Measurements from ENCODE around the gene SAMD4B.
A peak's percentile ranks its signal among the peaks of the same experiment; 100 is the strongest.

The SAMD4B gene

DNA sequence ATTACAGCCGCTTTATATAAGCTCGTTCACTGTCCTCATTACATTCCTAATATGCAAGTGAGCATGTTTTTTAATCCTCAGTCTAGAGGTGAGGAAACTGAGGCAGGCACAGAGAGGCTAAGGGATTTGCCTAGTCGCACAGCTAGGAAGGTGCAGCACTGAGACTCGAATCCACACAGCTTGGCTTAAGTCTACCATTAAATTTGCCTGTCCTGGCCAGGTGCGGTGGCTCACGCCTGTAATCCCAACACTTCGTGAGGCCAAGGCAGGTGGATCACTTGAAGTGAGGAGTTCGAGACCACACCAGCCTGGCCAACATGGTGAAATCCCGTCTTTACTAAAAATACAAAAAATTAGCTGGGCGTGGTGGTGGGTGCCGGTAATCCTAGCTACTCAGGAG is 85.5 kb downstream of the SAMD4B start:
- no peak for DNase-seq (ENCODE audit: low read depth)

DNA sequence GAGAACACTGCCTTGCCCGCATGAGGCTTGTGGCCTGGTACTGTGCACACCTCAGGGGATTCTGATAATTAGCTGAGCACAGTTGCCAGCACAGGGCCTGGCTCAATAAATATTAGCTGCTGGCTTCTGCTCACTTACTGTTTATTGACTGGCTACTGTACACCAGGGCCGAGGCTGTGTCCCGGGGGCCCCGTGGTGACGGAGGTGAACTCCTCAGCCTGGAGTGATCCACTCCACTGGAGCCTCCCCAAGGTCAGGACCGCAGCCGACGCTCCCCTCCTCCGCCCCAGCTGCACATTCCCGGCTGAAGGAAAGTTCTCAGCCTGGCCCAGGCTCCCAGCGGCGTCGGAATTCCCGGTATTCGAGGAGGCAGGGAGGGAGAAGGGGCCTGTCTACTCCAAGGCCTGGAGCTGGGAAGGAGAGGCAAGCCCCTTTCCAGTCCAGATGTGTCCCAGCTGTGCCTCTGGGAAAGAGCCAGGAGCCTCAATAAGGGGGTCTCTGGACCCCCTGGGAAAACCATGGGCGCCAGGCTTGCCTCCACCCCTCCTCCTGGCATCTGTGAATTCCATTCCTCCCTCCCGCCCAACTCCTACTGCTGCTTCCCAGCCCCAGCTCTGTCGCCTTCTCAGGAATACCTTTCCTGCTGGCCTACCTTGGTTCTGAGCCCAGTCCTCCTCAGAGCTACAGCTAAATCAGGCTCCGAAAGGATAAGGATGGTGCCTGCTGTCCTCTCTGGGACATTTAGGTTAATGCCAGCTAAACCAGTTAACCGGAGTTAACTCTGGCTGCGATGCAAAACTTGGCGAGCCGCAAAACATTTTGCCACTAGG is 86.3 kb downstream of the SAMD4B start:
- peak; percentile 79 for DNase-seq (ENCODE audit: low read depth)

DNA sequence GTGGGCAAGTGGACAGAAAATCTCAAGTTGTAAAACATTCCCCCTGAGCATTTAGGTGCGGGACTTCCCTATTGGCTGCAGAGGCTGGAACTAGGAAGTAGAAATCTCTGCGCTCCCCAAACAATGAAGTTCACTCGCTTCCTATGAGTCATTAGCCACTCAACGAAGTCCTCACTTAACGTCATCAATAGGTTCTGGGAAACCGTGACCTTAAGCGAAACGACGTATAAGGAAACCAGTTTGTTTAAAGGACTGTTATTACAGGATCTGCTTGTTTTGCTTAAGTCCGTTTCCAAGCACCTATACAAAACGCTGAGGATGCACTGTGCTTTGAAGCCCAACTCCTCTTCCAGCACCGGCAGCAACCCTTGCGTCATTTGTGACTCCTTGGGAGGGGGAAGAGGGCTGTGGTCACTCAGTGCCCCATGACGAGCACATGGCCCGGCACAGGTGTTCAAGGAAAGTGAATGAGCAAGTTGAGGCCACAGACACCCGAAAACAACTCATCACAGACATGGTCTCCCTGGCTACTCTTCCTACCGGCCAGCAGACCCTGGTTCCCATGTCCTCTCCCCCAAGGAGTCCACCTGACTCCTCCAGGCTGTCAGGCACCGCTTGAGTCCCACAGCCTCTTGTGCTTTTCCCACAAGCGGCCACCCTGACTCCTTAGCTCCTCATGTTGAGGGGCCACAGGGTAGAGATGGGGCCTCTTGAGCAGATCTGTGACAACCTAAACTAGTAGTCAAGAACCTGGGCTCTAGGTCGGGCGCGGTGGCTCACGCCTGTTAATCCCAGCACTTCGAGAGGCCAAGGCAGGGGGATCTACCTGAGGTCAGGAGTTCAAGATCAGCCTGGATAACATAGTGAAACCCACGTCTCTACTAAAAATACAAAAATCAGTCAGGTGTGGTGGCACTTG is 88.7 kb downstream of the SAMD4B start:
- DNase-seq (ENCODE audit: low read depth), result peak; percentile 100

DNA sequence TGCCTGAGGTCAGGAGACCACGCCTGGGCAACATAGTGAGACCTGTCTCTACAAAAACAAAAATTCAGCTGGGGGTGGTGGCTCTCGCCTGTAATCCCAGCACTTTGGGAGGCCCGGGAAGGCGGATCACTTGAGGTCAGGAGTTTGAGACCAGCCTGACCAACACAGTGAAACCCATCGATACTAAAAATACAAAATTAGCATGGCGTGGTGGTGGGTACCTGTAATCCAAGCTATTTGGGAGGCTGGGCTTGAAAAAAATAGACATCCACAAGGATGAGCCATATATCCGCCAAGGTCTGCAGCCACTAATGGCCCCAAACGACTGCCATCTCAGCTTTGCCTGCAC is 90.4 kb downstream of the SAMD4B start:
- DNase-seq (ENCODE audit: low read depth), result no peak

DNA sequence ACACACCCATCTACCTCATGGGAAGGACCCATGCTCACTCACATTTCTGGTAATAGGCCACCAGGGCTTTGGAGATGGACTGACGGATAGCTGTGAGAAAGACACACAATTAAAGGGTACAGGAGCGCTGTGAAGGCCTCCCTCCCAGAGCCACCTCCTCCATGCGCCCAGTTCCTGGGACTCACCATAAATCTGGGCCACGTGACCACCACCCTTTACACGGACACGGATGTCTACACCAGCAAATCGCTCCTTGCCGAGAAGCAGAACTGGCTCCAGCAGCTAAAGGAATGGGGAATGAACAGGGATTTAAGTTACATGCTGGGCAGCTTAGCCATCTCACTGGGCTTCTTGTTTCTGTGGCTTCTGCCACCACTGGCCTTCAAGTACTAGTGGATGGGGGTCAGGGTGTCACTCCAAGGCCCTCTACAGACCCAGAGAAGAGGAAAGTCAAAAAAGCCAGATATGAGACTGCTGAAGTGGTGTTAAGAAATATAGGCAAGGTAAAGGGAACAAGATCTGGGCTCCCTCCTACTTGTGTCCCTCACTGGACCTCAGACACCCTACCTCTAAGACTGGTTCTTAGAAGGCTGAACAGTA is 91.4 kb downstream of the SAMD4B start:
- DNase-seq (ENCODE audit: low read depth), result no peak

DNA sequence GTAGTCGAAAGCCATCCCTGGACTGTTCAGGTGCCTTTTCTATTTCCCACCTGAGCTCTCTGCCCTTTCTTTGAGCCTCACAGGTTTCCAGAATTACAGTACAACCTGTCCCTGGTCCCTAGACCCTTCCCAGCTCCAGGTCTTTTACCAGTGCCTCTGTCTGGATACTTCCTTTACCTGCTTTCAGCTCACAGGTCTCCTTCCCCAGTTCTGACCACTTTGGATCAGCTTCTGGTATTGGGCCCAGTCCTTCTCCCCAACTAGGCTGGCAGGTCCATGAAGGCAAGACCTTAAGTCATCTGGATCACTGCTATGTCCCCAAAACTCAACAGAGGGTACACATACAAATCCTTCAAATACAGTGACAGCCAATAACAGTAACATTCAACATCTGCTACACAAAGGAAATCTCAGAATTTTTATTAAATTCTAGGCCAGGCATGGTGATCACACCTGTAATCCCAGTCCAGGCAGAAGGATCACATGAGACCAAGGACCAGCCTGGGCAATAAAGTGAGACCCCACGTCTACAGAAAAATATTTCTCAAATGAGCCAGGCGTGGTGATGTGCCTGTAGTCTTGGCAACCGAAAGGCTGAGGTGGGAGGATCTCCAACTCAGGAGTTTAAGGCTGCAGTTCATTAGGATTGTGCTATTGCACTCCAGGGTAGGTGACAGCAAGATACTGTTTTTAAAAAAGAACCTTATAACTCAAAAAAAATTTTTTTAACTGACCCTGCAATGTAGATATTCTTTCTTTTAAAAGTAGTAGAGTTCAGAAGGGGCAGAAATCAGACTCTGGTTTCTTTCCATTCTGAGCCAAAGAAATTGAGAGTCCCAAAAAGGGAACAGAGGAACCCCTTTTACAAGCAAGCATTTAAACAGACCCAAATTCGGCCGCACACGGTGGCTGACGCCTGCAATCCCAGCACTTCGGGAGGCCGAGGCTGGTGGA is 92.2 kb downstream of the SAMD4B start:
- DNase-seq (ENCODE audit: low read depth), result peak; percentile 24
